ENCODE measurements around the gene PLCL2.
"Not testable (repeated sequence)": the region's sequence is repeated elsewhere in the genome, so short reads cannot be mapped to it uniquely, and the experiment has no call there.

The PLCL2 gene

GRCh38 chr3:17076940-17077605 lies 192.3 kb downstream of the PLCL2 start:
- no peak for DNase-seq (ENCODE audit: low read depth)

GRCh38 chr3:17077606-17078005 lies 192.9 kb downstream of the PLCL2 start:
- no peak for DNase-seq (ENCODE audit: low read depth)

GRCh38 chr3:17078926-17079465 lies 194.2 kb downstream of the PLCL2 start:
- DNase-seq (ENCODE audit: low read depth), result no peak

GRCh38 chr3:17079933-17080332 lies 195.2 kb downstream of the PLCL2 start:
- no peak for DNase-seq (ENCODE audit: low read depth)

GRCh38 chr3:17081520-17081919 lies 196.8 kb downstream of the PLCL2 start:
- no peak for DNase-seq (ENCODE audit: low read depth)

GRCh38 chr3:17087509-17087908 lies 202.8 kb downstream of the PLCL2 start:
- no peak for DNase-seq (ENCODE audit: low read depth)

GRCh38 chr3:17088017-17088416 lies 203.3 kb downstream of the PLCL2 start:
- no peak for DNase-seq (ENCODE audit: low read depth)

- peak; percentile 14 for DNase-seq (ENCODE audit: low read depth)
Observed at GRCh38 chr3:17088602-17089313, 204.0 kb downstream of the PLCL2 start.

GRCh38 chr3:17089314-17089700 lies 204.6 kb downstream of the PLCL2 start:
- no peak for DNase-seq (ENCODE audit: low read depth)

GRCh38 chr3:17090280-17090983 lies 205.7 kb downstream of the PLCL2 start:
- DNase-seq (ENCODE audit: low read depth), result no peak

GRCh38 chr3:17091910-17092582 lies 207.3 kb downstream of the PLCL2 start:
- no peak for DNase-seq (ENCODE audit: low read depth)

- DNase-seq (ENCODE audit: low read depth), result no peak
Observed at GRCh38 chr3:17092583-17092933, 207.8 kb downstream of the PLCL2 start.

- no peak for DNase-seq (ENCODE audit: low read depth)
Observed at GRCh38 chr3:17094551-17094950, 209.8 kb downstream of the PLCL2 start.

- no peak for DNase-seq (ENCODE audit: low read depth)
Observed at GRCh38 chr3:17103579-17103978, 218.8 kb downstream of the PLCL2 start.

GRCh38 chr3:17106801-17107200 lies 222.0 kb downstream of the PLCL2 start:
- DNase-seq (ENCODE audit: low read depth), result not testable (repeated sequence)

GRCh38 chr3:17110660-17111396 lies 226.1 kb downstream of the PLCL2 start:
- DNase-seq (ENCODE audit: low read depth), result no peak

GRCh38 chr3:17111586-17111985 lies 226.8 kb downstream of the PLCL2 start:
- no peak for DNase-seq (ENCODE audit: low read depth)

GRCh38 chr3:17115186-17115585 lies 230.4 kb downstream of the PLCL2 start:
- no peak for DNase-seq (ENCODE audit: low read depth)

GRCh38 chr3:17116007-17116600 lies 231.3 kb downstream of the PLCL2 start:
- DNase-seq (ENCODE audit: low read depth), result no peak

- no peak for DNase-seq (ENCODE audit: low read depth)
Observed at GRCh38 chr3:17118771-17119170, 234.0 kb downstream of the PLCL2 start.

Measured in stimulated activated CD4-positive, alpha-beta T cell treated with anti-CD3 and anti-CD28 coated beads, Interleukin-2, amount 100 ng/mL, for 4 hours (primary cell).